Embryonic facial prominence (tissue), 1 donor: ENCODE data around the gene GREB1.

Source experiments
- DNase-seq: peaks from one replicate; pipeline ENCODE4 v3.0.0-alpha.2; 2016; ENCODE audit errors: extremely low spot score

Gene GREB1

GRCh38 chr2:11661891-11662435, 128.1 kb downstream of the GREB1 start:
- DNase-seq: no peak

GRCh38 chr2:11662882-11663281, 129.0 kb downstream of the GREB1 start:
- no peak for DNase-seq

GRCh38 chr2:11663427-11663826, 129.6 kb downstream of the GREB1 start:
- DNase-seq: no peak

- DNase-seq: no peak
These were observed 131.2 kb downstream of the GREB1 start for GRCh38 chr2:11665028-11665427.

- no peak for DNase-seq
These were observed 131.9 kb downstream of the GREB1 start for GRCh38 chr2:11665510-11666362.

- no peak for DNase-seq
These were observed 133.3 kb downstream of the GREB1 start for GRCh38 chr2:11667194-11667593.

GRCh38 chr2:11667866-11668637, 134.2 kb downstream of the GREB1 start:
- no peak for DNase-seq

- DNase-seq: peak; percentile 46
These were observed 135.8 kb downstream of the GREB1 start, which contains the start of gene NTSR2 for GRCh38 chr2:11669454-11670291. TSS of gene NTSR2 (minus strand) at chr2:11670195. CDS start at chr2:11670129, 66 bp downstream.

- no peak for DNase-seq
These were observed 138.6 kb downstream of the GREB1 start for GRCh38 chr2:11672407-11672806.

- no peak for DNase-seq
These were observed 141.1 kb downstream of the GREB1 start for GRCh38 chr2:11674983-11675382.

GRCh38 chr2:11675423-11676112, 141.7 kb downstream of the GREB1 start:
- no peak for DNase-seq

- DNase-seq: no peak
These were observed 142.8 kb downstream of the GREB1 start for GRCh38 chr2:11676640-11677039.

GRCh38 chr2:11677136-11678055, 143.6 kb downstream of the GREB1 start:
- no peak for DNase-seq

- DNase-seq: no peak
These were observed 144.6 kb downstream of the GREB1 start for GRCh38 chr2:11678306-11678960.

GRCh38 chr2:11679016-11679415, 145.2 kb downstream of the GREB1 start:
- DNase-seq: no peak

- no peak for DNase-seq
These were observed 145.8 kb downstream of the GREB1 start for GRCh38 chr2:11679486-11680181.

GRCh38 chr2:11680182-11680900, 146.5 kb downstream of the GREB1 start:
- no peak for DNase-seq
